ENCODE measurements around the gene ENPP7.

ENPP7 gene

DNA sequence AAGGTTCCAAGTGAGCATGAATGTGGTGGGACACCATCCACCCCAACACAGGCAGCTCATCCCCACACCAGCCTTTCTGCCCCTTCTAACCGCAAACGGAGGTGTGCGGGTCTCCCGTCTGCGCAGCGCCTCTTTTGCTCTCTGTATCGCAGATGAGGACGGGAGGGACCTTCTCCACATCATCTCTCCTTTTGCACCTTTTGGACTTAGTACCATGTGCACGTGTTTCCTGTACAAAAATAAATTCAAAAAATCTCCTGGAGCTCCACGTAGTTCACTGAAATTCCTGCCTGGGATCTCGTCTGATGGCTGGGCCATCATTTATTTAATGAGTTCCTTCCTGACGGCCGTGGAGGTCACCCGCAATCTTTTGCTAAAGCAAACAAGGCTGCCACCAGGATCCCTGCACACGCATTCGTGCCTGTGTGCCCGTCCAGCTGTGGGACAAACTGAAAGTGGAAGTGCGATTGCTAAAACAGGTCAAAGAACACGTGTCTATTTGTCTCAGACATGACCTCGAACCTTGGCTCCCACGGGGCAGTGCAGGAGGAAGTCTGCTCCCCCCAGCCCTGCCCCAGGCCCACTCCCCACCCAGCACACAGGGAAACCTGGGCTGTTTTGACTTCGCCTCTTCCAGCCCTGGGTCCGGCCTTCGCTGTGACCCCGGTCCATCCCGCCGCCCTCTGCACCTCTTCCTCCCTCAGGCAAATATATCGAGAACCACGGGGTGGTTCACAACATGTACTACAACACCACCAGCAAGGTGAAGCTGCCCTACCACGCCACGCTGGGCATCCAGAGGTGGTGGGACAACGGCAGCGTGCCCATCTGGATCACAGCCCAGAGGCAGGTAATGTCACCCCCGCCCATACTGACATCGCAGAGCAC is 2.3 kb downstream of the ENPP7 start:
- no peak for DNase-seq (ENCODE audit: low spot score)

DNA sequence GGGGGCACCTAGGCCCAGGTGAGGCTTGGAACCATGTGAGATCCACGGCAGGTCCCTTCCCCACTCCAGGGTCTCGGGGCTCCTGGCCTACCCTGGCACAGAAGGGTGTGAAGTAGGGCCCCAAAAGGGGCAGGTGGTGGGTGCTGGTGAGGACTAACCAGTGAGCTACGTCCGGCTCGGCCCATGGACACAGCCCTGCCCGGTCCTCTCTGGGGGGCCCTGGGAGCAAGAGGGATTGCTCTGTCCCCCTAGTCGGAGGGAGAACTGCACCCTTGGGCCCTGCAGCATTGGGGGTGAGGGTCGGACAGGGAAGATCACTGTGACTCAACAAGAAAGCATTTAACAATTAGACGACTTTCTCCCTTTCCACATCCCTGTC is 2.9 kb downstream of the ENPP7 start:
- no peak for DNase-seq (ENCODE audit: low spot score)

DNA sequence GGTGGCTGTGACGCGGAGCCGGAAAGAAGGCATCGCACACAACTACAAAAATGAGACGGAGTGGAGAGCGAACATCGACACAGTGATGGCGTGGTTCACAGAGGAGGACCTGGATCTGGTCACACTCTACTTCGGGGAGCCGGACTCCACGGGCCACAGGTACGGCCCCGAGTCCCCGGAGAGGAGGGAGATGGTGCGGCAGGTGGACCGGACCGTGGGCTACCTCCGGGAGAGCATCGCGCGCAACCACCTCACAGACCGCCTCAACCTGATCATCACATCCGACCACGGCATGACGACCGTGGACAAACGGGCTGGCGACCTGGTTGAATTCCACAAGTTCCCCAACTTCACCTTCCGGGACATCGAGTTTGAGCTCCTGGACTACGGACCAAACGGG is 4.4 kb downstream of the ENPP7 start:
- no peak for DNase-seq (ENCODE audit: low spot score)

DNA sequence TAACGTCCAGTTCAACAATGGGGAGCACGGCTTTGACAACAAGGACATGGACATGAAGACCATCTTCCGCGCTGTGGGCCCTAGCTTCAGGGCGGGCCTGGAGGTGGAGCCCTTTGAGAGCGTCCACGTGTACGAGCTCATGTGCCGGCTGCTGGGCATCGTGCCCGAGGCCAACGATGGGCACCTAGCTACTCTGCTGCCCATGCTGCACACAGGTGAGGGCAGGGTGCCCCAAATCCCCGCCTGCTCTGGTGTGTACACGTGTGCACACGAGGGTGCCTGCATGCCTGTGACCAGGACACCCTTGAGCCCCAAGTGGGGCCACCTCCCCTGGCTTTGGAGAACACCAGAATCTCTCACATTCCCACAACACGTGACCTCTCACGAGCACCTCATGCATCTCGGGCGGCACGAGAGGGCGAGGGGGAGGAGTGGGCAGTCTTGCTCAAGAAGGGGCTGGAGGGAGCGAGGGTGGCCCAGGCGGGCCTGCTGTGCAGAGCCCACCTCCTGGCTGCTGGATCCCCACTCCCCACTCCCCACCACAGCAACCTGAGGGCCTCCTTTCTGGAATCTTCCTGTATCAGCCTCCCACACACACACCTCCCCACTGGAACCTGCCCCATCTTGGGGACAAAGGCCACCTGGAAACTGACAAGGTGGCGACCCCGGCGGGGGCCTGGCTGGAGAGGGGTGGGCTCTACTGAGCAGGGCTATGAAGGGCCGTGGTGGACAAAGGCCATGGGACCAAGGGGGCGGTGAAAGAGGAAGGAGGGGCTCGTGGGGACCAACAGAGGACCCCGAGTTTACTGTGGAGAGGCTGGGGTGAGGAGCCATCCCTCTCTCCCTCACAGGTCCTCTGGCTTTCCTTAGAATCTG is 6.5 kb downstream of the ENPP7 start:
- DNase-seq (ENCODE audit: low spot score): no peak

DNA sequence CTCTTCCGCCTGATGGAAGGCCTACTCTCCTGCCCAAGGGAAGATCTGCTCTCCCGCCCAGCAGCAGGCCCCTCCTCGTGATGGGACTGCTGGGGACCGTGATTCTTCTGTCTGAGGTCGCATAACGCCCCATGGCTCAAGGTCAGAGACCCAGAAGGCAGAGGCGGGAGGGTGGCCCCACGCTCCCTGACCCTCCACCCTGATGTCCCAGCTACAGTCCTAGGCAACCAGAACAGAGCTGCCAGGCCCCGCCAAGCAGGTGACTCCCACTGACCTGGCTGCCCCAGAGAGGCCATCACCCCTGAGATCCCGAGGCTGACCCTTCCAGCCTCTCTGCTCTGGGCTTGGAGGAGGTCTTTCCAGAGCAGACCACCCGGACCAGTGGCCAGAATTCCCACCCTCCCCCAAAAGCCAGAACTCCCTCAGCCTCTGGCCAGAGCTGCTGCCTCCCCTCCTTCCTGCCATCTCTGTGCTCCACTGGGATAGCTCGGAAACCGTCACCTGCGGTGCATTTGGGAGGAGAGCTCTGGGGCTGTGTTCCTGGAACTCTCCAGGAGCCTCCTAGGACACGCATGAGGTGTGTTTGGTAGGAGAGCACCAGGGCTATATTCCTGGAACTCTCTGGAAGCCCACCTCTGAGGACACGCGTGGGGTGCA is 7.3 kb downstream of the ENPP7 start:
- no peak for DNase-seq (ENCODE audit: low spot score)

DNA sequence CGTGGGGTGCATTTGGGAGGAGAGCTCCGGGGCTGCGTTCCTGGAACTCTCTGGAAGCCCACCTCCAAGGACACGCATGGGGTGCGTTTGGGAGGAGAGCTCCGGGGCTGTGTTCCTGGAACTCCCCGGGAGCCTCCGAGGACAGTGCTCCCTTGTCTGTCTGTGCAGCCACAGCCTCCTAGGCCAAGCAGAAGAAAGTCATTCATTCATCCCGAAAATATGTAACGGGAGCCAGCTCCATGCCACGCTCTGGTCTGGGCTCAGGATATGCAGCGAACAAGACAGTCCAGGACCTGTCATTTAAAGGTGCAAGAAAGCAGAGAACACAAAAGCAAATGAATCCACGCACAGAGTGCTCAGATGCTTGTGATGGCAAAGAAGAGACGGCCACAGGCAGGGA is 7.9 kb downstream of the ENPP7 start:
- DNase-seq (ENCODE audit: low spot score): no peak

DNA sequence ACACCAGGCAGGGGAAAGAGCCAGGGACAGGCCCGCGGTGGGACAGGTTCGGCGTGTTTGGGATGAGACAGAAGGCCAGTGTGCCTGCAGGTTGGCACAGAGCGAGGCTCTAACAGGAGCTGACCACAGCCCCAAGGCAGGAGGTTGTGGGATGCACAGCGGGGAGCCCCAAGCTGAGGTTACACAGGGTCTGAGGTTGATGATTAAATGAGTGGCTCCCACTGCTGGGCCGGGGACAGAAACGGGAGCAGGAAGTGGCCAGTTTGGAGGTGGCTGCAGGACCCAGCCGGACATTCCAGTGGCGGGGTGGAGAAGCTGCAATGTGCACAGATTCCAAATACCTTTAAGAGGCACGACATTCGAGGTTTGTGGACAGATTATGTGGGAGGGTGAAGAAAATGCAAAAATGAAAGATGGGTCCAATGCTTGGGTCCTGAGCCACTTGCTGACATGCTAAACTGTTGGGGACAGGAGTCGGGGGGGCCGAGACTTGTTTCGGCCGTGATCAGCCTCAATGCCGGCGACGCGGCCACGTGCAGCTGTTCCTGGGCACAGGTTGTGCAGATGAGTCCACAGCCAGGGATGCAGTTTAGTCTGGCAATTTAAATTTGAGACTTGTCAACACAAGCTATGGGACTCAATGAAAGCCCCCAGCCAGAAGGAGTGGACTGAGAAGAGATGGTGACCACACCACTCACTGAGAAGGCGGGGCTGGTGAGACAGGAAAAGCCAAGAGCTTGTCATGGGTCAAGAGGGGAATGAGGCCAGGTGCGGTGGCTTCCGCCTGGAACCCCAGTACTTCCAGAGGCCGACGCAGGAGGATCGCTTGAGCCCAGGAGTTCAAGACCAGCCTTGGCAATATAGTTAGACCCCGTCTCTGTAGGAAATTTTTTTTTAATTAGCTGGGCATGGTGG is 8.7 kb downstream of the ENPP7 start:
- no peak for DNase-seq (ENCODE audit: low spot score)

DNA sequence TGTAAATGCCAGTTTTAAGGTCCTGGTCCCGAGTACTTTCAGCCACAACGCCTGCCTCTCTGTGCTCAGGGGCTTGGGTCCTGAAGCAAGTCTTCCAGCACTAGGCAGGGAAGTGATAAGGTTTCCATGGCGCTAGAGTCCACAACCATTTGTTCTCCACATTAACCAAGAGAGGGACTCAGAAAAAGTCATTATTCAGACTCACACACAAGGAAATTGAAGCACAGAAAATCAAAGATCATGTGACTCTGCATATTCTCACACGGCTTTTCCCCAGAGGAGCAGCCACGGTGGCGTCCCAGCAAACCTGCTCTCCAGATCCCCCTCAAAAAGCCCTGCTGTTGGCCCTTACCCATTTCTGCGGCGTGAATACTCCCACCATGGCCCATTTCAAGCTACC is 9.7 kb downstream of the ENPP7 start:
- DNase-seq (ENCODE audit: low spot score): no peak

DNA sequence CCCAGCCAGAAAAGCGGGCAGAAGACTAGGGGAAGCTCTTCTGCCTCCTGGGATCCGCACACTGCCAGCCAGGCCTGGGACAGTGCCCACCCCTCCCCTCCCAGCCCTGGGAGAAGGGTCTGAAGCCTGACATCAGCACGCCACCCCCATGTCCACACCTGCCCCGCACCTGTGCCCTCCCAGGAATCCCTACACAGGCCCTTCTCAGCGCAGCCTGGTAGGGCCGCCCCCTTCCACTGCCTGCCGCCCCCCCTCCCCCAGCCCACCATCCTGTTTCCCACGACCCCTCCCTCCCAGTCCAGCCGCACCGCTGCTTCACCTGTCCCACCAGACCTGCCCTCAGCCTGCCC is 10.6 kb downstream of the ENPP7 start:
- DNase-seq (ENCODE audit: low spot score): no peak

DNA sequence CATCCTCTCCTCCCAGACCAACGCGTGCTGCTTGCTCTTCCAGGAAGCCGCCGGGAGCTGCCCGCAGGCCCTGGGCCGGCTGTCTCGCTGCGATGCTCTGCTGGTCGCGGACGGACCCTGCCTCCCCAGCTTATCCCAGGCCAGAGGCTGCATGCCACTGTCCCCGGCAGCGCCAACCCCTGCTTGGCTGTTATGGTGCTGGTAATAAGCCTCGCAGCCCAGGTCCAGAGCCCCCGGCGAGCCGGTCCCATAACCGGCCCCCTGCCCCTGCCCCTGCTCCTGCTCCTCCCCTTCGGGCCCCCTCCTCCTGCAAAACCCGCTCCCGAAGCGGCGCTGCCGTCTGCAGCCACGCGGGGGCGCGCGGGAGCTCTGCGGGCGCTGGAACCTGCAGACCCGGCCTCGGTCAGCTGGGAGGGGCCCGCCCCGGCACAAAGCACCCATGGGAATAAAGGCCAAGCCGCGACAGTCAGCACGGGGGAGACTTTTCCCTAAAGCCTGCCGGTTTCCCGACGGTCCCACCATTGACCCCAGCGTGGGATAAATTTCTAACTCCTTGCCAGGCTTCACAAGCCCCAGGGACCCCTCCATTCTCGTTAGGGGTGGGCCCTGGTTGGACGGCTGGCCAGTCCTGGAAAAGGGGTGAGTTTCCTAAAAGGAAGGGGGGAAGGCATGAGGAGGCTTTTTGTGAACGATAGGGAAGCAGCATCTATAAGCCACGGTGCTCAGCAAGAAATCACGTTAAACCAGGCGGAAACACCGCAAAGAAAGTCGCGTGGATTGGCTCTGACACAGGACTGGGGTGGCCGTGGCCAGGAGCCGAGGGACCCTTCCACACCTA is 11.2 kb downstream of the ENPP7 start:
- peak; percentile 46 for DNase-seq (ENCODE audit: low spot score)

DNA sequence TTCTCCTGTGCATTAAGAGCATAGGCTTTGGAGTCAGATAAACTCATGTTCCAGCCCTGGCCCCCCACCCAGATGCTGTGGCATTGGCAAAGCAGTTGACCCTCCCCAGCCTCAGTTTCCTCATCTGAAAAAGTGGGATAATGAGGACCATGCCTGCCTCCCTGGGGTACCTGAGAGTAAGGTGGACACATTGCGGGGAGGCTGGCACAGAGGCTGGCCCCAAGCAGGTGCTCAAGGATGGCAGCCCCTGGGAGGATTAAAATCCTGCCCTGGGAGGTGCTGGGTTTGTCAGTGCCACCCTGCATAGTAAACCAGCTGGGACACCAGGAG is 11.8 kb downstream of the ENPP7 start:
- DNase-seq (ENCODE audit: low spot score): no peak

DNA sequence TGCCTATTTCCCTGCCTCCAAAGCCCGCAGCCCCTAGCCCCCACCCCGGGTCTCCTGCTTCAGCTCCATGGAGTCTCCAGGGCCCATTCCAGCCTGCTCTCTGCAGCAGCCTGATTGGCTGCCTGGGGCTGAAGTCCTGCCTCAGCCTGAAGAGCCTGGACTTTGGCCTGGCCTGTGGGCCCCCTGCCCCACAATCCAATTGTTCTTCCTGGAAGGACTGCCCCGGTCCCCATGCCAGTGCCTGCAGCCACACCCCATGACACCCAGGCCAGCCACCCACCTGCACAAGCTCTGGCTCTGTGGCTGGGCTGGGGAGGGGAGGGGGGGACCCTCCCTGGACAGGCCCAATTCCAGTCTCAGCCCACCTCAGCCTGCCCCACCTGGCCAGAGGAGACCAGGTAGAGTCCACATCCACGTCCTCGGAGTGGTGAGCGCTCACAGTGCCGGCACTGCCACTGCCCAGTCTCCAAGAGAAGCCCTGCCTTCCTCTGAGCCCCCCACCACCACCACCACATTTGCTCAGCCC is 12.3 kb downstream of the ENPP7 start:
- DNase-seq (ENCODE audit: low spot score): no peak

DNA sequence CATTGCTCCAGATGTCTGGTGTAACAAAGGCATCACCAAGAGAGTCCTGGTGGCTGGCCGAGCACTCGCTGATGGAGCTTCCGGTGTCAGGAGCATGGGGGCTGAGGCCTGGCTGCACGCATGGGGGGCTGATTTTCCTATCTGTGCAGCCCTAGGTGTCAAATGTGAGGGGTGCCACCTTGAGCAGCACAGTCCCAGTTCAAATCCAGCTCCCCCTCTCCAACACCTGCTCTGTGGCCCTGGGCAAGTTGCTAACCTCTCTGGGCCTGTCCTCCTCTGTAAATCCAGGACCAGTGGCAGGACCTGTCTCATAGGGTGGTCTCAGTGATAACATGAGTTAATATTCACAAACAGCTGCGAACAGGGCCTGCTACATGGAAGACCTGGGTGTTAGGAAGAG is 12.9 kb downstream of the ENPP7 start:
- DNase-seq (ENCODE audit: low spot score): no peak

DNA sequence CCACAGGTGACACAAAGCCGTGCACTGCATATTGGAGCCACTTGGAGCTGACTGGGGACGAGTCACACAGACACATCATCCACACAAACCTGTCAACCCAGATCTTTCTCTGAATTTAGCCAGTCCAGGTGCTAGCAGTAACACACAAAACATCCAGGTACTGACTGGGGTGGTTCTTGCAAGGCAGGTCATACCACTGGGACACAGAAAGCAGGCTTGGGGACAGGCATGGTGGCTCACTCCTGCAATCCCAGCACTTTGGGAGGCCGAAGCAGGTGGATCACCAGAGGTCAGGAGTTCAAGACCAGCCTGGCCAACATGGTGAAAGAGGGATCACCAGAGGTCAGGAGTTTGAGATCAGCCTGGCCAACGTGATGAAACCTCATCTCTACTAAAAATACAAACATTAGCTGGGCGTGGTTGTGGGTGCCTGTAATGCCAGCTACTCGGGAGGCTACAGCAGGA is 14.9 kb downstream of the ENPP7 start:
- no peak for DNase-seq (ENCODE audit: low spot score)

DNA sequence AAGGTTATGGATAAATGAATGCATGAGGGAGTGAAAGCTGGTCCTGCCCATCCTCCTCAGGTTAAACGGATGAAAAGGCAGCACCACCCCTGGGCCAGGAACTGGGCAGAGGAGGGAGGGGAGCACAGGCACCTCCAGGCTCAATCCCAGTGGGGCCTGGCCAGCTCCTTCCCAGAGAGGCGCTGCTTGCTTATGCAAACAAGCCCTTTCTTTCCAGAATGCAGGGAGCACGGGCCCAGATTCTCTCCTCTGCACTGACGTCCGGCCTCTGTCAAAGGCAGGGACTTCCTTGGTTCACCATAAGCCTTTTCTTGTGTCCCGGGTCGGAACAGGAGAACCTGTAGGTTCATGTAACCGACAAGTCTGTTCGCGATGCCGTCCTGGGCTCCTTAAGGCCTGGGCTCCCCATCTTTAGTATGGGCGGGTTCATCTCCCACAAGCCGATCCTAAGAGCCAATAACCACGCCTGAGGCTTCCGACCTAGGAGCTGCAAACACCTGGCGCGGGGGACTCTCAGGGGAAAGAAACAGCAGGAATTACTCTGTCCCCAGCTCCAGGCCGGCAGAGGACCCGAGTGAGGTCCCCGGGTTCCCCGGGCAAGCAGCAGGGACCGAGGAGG is 16.3 kb downstream of the ENPP7 start:
- no peak for DNase-seq (ENCODE audit: low spot score)

DNA sequence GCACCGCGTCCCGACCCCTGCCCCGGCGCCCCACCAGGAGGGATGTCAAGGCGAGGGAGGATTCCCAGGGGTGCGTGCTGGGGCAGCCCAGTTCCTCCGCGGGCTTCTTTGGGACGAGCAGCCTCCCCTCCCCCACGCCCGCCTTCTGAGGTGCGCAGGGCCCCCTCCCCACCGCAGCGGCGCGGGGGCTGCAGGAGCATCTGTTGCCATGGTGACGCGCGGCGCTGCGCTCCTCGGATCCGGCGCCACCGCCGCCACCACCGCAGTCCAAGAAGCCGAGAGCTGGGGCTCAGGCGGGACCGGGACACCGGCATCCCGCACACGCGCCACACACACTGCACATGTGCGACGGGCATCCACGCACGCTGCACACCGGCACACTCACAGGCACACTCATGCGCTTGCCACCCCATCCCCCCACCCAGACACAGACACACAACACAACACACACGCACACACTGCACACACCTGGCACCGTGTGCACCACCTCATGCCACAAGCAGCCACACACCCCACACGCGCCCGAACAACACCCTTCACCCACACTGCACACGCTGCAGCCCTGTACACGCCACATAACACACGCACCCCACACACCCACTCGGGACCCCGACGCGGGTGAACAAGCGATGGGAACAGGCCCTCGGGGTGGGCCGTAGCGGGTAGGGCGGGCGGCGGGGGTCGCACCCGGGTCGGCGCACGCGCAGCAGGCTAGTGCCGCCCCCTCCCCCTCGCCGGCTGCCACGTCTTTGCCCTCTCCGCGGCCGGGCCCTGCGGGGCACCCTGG is 17.0 kb downstream of the ENPP7 start:
- no peak for DNase-seq (ENCODE audit: low spot score)

DNA sequence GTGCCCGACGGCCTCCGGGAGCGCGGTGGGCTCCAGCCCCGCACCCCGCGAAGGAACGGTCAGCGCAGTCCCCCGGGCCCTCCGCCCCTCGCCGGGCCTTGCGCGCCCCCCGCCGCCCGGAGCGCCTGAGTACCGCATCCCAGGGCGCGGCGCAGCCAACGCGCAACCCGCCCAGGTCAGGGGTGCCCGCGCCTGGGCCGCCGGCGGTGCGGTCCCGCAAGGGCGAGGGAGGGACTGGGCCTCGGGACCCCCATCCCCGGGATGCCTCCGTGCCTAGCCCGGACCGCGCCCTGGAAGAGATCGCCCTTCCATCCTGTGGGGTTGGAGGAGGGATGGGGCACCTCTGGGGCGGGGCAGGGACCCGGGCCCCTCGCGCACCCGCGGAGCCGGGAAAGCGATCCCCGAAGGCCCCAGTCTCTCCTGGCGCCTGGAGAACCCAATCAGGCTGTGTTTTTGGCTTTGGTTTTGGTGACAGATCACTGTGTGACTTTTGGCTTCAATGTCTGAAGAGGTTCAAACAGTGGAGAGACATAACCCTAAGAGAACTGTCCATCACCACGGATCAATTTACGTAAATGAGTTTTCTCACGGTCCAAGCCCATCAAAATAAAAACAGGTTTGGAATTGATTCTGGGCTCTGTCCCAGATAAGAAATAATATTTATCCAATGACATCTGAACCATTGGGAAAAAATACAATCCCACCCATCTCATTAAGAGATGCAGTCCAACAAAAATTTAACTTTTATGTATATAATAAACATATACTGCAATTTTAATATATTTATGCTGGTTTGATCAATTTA is 17.8 kb downstream of the ENPP7 start:
- DNase-seq (ENCODE audit: low spot score): no peak

DNA sequence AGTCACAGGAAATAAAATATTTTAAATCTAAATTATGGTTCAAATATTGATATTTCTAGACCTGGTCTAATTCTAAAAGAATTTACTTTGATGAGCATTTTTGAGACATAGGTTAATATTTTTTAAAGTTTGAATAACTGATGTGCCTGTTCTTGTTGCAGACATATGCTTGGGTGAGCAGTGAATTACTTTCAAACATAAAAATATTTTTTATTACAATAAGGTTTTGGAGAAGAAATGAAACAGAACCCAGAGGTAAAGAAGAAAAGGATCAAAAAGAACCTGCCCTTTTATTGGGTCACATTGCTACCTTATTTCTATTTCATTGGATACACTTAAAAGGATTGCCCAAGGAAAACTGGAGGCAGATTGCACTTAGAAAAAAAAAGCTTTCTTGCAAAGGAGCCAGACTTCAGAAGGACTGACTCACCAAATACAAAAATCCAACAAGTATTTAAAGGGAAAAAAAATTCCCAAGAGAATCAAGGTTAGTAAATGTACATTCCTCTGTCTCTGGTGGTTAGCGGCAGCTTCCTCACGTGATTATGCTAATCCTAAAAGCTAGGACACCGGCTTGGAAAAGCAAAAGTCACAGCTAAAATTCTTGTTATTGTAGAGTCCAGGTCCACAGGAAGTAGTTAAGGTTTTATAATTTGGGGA is 18.5 kb downstream of the ENPP7 start:
- no peak for DNase-seq (ENCODE audit: low spot score)
